ENCODE results near the gene KCND2. TPM values are rescaled to one million over a fixed set of nuclear protein-coding genes. Genes with fewer than 3 reads are reported as not detected.
"Not testable (repeated sequence)": the region's sequence is repeated elsewhere in the genome, so short reads cannot be mapped to it uniquely, and the experiment has no call there.

The KCND2 gene
- total and polyA plus RNA-seq, 7 donors = 0.04 to 2.7 (median 0.15) TPM

- H3K9me3 ChIP-seq = no peaks in the 10 kb centered on the region
- ATAC-seq (no peak), DNase-seq (no peak)
- intact Hi-C loops (cut with DNase I) = no loop called here
- H3K27me3 ChIP-seq (ENCODE audit: insufficient read depth in 3 of 3, low read length in 2 of 3) = no peaks in the 10 kb centered on the region
- H3K4me1 ChIP-seq = no peaks in the 10 kb centered on the region
- H3K27ac ChIP-seq = no peak overlapping the region
- H3K4me3 ChIP-seq = no peak overlapping the region
- no peak for TF ChIP-seq CTCF (IDR thresholded peaks at IDR 0.05)
- H3K36me3 ChIP-seq (ENCODE audit: insufficient read depth in 1 of 2, low read depth in 1 of 2) = no peaks in the 10 kb centered on the region
These were observed 502.8 kb downstream of the KCND2 start for GRCh38 chr7:120775755-120776154.

GRCh38 chr7:120779078-120779477 is 506.1 kb downstream of the KCND2 start:
- H3K4me3 ChIP-seq; intact Hi-C loops (cut with DNase I); DNase-seq; H3K9me3 ChIP-seq; ATAC-seq; H3K27me3 ChIP-seq (ENCODE audit: insufficient read depth in 3 of 3, low read length in 2 of 3); H3K36me3 ChIP-seq (ENCODE audit: insufficient read depth in 1 of 2, low read depth in 1 of 2); H3K27ac ChIP-seq; H3K4me1 ChIP-seq: not testable (repeated sequence)
- WGBS, 3 donors = 89 to 92% (median 92%) methylated on average over 8 of the region's 8 CpGs

GRCh38 chr7:120780451-120780850 is 507.5 kb downstream of the KCND2 start:
- WGBS, 3 donors = 72 to 84% (median 79%) methylated on average over 7 of the region's 7 CpGs
- H3K9me3 ChIP-seq; intact Hi-C loops (cut with DNase I); H3K4me3 ChIP-seq; DNase-seq; H3K27ac ChIP-seq; H3K4me1 ChIP-seq; H3K36me3 ChIP-seq (ENCODE audit: insufficient read depth in 1 of 2, low read depth in 1 of 2); ATAC-seq; H3K27me3 ChIP-seq (ENCODE audit: insufficient read depth in 3 of 3, low read length in 2 of 3): not testable (repeated sequence)

- H3K4me1 ChIP-seq = no peaks in the 10 kb centered on the region
- intact Hi-C loops (cut with DNase I) = no loop called here
- no peak overlapping the region for H3K27ac ChIP-seq
- no peaks in the 10 kb centered on the region for H3K36me3 ChIP-seq (ENCODE audit: insufficient read depth in 1 of 2, low read depth in 1 of 2)
- H3K9me3 ChIP-seq = no peaks in the 10 kb centered on the region
- ATAC-seq (no peak), DNase-seq (no peak)
- H3K4me3 ChIP-seq = no peak overlapping the region
- peaks cover 0 to 3% (median 0%) of the 10 kb centered on the region in 3 donors for H3K27me3 ChIP-seq (ENCODE audit: insufficient read depth in 3 of 3, low read length in 2 of 3)
- WGBS, 3 donors = 78 to 85% (median 81%) methylated on average over 6 of the region's 6 CpGs
- TF ChIP-seq CTCF (IDR thresholded peaks at IDR 0.05) = no peak
These were observed 508.0 kb downstream of the KCND2 start for GRCh38 chr7:120780938-120781337.

- intact Hi-C loops (cut with DNase I); H3K36me3 ChIP-seq (ENCODE audit: insufficient read depth in 1 of 2, low read depth in 1 of 2): not testable (repeated sequence)
These were observed 508.9 kb downstream of the KCND2 start for GRCh38 chr7:120781924-120782323.

GRCh38 chr7:120783273-120783672 is 510.3 kb downstream of the KCND2 start:
- peaks cover 0 to 3% (median 0%) of the 10 kb centered on the region in 3 donors for H3K27me3 ChIP-seq (ENCODE audit: insufficient read depth in 3 of 3, low read length in 2 of 3)
- H3K4me3 ChIP-seq = no peak overlapping the region
- no peak for TF ChIP-seq CTCF (IDR thresholded peaks at IDR 0.05)
- H3K4me1 ChIP-seq = no peaks in the 10 kb centered on the region
- no peaks in the 10 kb centered on the region for H3K9me3 ChIP-seq
- WGBS, 3 donors = 86 to 92% (median 89%) methylated on average over 6 of the region's 6 CpGs
- DNase-seq = no peak
- no peak for ATAC-seq
- no peaks in the 10 kb centered on the region for H3K36me3 ChIP-seq (ENCODE audit: insufficient read depth in 1 of 2, low read depth in 1 of 2)
- intact Hi-C loops (cut with DNase I) = no loop called here
- no peak overlapping the region for H3K27ac ChIP-seq

More at GRCh38 chr7:120781924-120782323, 508.9 kb downstream of the KCND2 start:
- DNase-seq; H3K4me1 ChIP-seq; H3K9me3 ChIP-seq; H3K27me3 ChIP-seq (ENCODE audit: insufficient read depth in 3 of 3, low read length in 2 of 3); H3K4me3 ChIP-seq; H3K27ac ChIP-seq; ATAC-seq: not testable (repeated sequence)
- WGBS, 3 donors = 96 to 98% (median 97%) methylated on average over 10 of the region's 10 CpGs
